A673 (cell line): ENCODE data around the gene ZNF212.

ENCODE experiments used
- EZH2 ChIP-seq: fragments of 200-600 bp; sonication (generic); IDR thresholded peaks from 2 replicates; pipeline ENCODE4 v1.6.1; 2017; ENCODE audit warnings: borderline replicate concordance, low read depth, mild to moderate bottlenecking, mixed read lengths, antibody characterized with exemption, low read length; ENCODE audit not compliant: poor library complexity, severe bottlenecking
- TF ChIP-seq, protein P1 (sequence below): fragments of 300-800, 200-600 bp; sonication (generic); conservative IDR thresholded peaks from 2 replicates; pipeline ENCODE4 v1.5.1; 2017; ENCODE audit warnings: low read depth, mild to moderate bottlenecking, antibody characterized with exemption, low read length, moderate library complexity, mixed read lengths

DNA sequence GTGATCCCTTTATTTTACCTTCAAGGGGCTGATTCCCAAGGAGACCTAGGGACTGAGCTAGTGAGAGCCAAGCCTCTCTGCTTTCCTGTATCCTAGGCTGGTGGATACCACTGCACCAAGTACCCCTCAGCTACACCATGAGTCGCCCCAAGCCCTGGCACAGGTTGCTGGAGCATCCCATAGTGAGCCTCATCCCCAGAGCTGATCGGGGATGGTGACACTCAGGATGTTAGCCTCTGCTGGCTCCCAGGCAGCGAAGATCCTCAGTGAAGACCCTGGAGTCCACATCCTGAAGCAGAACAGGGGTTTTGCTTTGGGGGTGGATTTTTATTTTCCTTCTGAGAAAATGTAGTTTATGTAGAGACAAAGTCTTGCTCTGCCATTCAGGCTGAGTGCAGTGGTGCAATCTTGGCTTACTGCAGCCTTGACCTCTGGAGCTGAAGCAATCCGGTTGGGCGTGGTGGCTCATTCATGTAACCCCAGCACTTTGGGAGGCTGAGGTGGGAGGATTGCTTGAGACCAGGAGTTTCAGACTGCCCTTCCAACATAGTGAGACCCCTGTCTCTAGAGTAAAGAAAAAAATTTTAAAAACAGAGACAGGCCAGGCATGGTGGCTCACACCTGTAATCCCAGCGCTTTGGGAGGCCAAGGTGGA, 12.5 kb upstream of the ZNF212 start:
- no peak for TF ChIP-seq EZH2
- TF ChIP-seq, protein P1, sequence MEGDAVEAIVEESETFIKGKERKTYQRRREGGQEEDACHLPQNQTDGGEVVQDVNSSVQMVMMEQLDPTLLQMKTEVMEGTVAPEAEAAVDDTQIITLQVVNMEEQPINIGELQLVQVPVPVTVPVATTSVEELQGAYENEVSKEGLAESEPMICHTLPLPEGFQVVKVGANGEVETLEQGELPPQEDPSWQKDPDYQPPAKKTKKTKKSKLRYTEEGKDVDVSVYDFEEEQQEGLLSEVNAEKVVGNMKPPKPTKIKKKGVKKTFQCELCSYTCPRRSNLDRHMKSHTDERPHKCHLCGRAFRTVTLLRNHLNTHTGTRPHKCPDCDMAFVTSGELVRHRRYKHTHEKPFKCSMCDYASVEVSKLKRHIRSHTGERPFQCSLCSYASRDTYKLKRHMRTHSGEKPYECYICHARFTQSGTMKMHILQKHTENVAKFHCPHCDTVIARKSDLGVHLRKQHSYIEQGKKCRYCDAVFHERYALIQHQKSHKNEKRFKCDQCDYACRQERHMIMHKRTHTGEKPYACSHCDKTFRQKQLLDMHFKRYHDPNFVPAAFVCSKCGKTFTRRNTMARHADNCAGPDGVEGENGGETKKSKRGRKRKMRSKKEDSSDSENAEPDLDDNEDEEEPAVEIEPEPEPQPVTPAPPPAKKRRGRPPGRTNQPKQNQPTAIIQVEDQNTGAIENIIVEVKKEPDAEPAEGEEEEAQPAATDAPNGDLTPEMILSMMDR: no peak
